Ramos (cell line): ENCODE data around the gene EGR4.

Experiments used
- in situ Hi-C: fragments of 300-500 bp; cut with MboI; formaldehyde crosslinking; loops from one replicate; pipeline ENCODE4 v1.14.3; 2022; ENCODE audit warnings: low sequenced_read_pairs; ENCODE audit not compliant: unreplicated experiment

Gene EGR4

GRCh38 chr2:73293534-73294171, at the start of gene EGR4:
EGR4 (minus strand) TSS chr2:73293548; CDS start chr2:73293317, 231 bp downstream.
- in situ Hi-C loops, result no loop called here

GRCh38 chr2:73341039-73341438, 47.7 kb upstream of the EGR4 start:
- in situ Hi-C loops, result no loop called here

GRCh38 chr2:73339201-73339600, 45.9 kb upstream of the EGR4 start:
- in situ Hi-C loops, result no loop called here

GRCh38 chr2:73337828-73338227, 44.5 kb upstream of the EGR4 start:
- in situ Hi-C loops, result no loop called here

- in situ Hi-C loops, result no loop called here
Measured at GRCh38 chr2:73334620-73335019, 41.3 kb upstream of the EGR4 start.

- in situ Hi-C loops, result no loop called here
Measured at GRCh38 chr2:73334045-73334444, 40.7 kb upstream of the EGR4 start.

GRCh38 chr2:73333564-73333963, 40.2 kb upstream of the EGR4 start:
- in situ Hi-C loops, result no loop called here

- in situ Hi-C loops, result no loop called here
Measured at GRCh38 chr2:73324126-73324725, 30.9 kb upstream of the EGR4 start.

GRCh38 chr2:73323551-73323950, 30.2 kb upstream of the EGR4 start:
- in situ Hi-C loops, result no loop called here

- in situ Hi-C loops, result no loop called here
Measured at GRCh38 chr2:73314441-73314840, 21.1 kb upstream of the EGR4 start.

- in situ Hi-C loops, result no loop called here
Measured at GRCh38 chr2:73307720-73308119, 14.4 kb upstream of the EGR4 start.

- in situ Hi-C loops, result no loop called here
Measured at GRCh38 chr2:73301636-73302035, 8.3 kb upstream of the EGR4 start.

- in situ Hi-C loops, result no loop called here
Measured at GRCh38 chr2:73300926-73301325, 7.6 kb upstream of the EGR4 start.

GRCh38 chr2:73297586-73297985, 4.2 kb upstream of the EGR4 start:
- in situ Hi-C loops, result no loop called here

GRCh38 chr2:73297151-73297559, 3.8 kb upstream of the EGR4 start:
- in situ Hi-C loops, result no loop called here

GRCh38 chr2:73295751-73296400, 2.5 kb upstream of the EGR4 start:
- in situ Hi-C loops, result no loop called here

GRCh38 chr2:73294239-73294638, 891 bp upstream of the EGR4 start:
- in situ Hi-C loops, result no loop called here

- in situ Hi-C loops, result no loop called here
Measured at GRCh38 chr2:73292906-73293533, 328 bp downstream of the EGR4 start.

- in situ Hi-C loops, result no loop called here
Measured at GRCh38 chr2:73292316-73292905, 937 bp downstream of the EGR4 start.

- in situ Hi-C loops, result no loop called here
Measured at GRCh38 chr2:73291461-73292315, 1.7 kb downstream of the EGR4 start.
